HepG2 (cell line): Measurements from ENCODE around the gene PLAAT3. TPM values are rescaled to one million over a fixed set of nuclear protein-coding genes. Genes with fewer than 3 reads are reported as not detected.

Experiments used
- ATAC-seq: fragments of 200-7000 bp; cut with Tn5 transposase; 3 replicates; pipeline ENCODE4 v1.9.1; 2020; ENCODE audit warnings: mild to moderate bottlenecking, moderate library complexity
- BruUV-seq: library from RNA; stranded (reverse); fragments of 400-500 nt; replicated peaks from 2 replicates; lab custom pipeline; 2021; lab: Mats Ljungman, UMichigan
- CTCF ChIA-PET: fragments of 300-600 bp; formaldehyde crosslinking; extraction: SDS; loops from one replicate; lab custom pipeline; 2021; ENCODE audit warnings: low total read pairs, inconsistent platforms, low intra/inter-chr PET ratio; lab: Yijun Ruan, JAX
- POLR2A ChIA-PET: fragments of 350-600 bp; sonication (Branson Sonifier 250); formaldehyde crosslinking; loops from one replicate; lab custom pipeline; 2020; ENCODE audit warnings: antibody characterized with exemption, inconsistent platforms; lab: Yijun Ruan, JAX
- DNase-seq: peaks from one replicate; pipeline ENCODE4 v3.0.0-alpha.2; 2015; ENCODE audit warnings: low spot score
- FAIRE-seq: peaks from 3 replicates; lab custom pipeline; 2011; peaks lifted over from hg19 to GRCh38; lab: Jason Lieb, UNC
- H2AFZ ChIP-seq: one replicate; pipeline ENCODE4 v1.6.1; 2011; ENCODE audit warnings: low read length, inconsistent platforms
- H3K27ac ChIP-seq: fragments of 300-600 bp; 3 replicates; pipeline ENCODE4 v1.8.0; 2011; ENCODE audit warnings: mixed run types, mild to moderate bottlenecking, mixed read lengths, low read length, inconsistent platforms; ENCODE audit not compliant: insufficient read depth; ENCODE audit errors: extremely low read length
- H3K27me3 ChIP-seq, 2 experiments: fragments of 200-600 bp in 1 of 2; 2 replicates in 1 of 2; 3 replicates in 1 of 2; pipeline versions ENCODE4 v1.6.0 to v1.8.0; 2011; ENCODE audit warnings: low read length in 2 of 2, mild to moderate bottlenecking in 2 of 2, moderate library complexity in 2 of 2, inconsistent platforms in 1 of 2; ENCODE audit not compliant: insufficient read depth in 2 of 2, control insufficient read depth in 1 of 2
- H3K36me3 ChIP-seq, 2 experiments: fragments of 200-600 bp in 1 of 2; replicated peaks in 1 of 2; 2 replicates in 1 of 2; 3 replicates in 1 of 2; pipeline versions ENCODE4 v1.5.1 to v1.8.0; 2011; ENCODE audit warnings: low read length in 2 of 2, inconsistent platforms in 1 of 2; ENCODE audit not compliant: insufficient read depth in 2 of 2, control insufficient read depth in 1 of 2
- H3K4me1 ChIP-seq: 2 replicates; pipeline ENCODE4 v1.5.1; 2012; ENCODE audit warnings: low read length, inconsistent platforms; ENCODE audit not compliant: insufficient read depth
- H3K4me2 ChIP-seq: 2 replicates; pipeline ENCODE4 v1.6.0; 2011; ENCODE audit warnings: low read depth, low read length, inconsistent platforms
- H3K4me3 ChIP-seq, 3 experiments: fragments of 200-600 bp in 1 of 3; sonication (generic), shearing (Covaris generic) in 1 of 3; replicated peaks in 1 of 3; 2 replicates each; pipeline ENCODE4 v1.5.1; 2011 to 2016; ENCODE audit warnings: low read length in 3 of 3, inconsistent platforms in 2 of 3, low read depth in 2 of 3, mild to moderate bottlenecking in 2 of 3, control low read depth in 1 of 3, mixed read lengths in 1 of 3; ENCODE audit not compliant: insufficient read depth in 1 of 3
- H3K79me2 ChIP-seq: one replicate; pipeline ENCODE4 v1.6.1; 2011; ENCODE audit warnings: low read length, inconsistent platforms; ENCODE audit not compliant: insufficient read depth
- H3K9ac ChIP-seq: 2 replicates; pipeline ENCODE4 v1.6.0; 2011; ENCODE audit warnings: mild to moderate bottlenecking, low read depth, low read length, inconsistent platforms; ENCODE audit not compliant: insufficient read depth
- H3K9me3 ChIP-seq: 2 replicates; pipeline ENCODE4 v1.5.1; 2012; ENCODE audit warnings: mild to moderate bottlenecking, low read length
- H4K20me1 ChIP-seq: 2 replicates; pipeline ENCODE4 v1.6.0; 2011; ENCODE audit warnings: inconsistent platforms, mild to moderate bottlenecking, low read length, moderate library complexity; ENCODE audit not compliant: insufficient read depth
- BCL3 ChIP-seq: sonication (generic); formaldehyde crosslinking; IDR thresholded peaks from 2 replicates; pipeline ENCODE4 v1.5.1; 2020; ENCODE audit warnings: mild to moderate bottlenecking, missing genetic modification reagents, moderate library complexity
- CERS6 ChIP-seq: sonication (generic); formaldehyde crosslinking; IDR thresholded peaks from 2 replicates; pipeline ENCODE4 v1.5.0; 2020; ENCODE audit warnings: missing genetic modification reagents
- KLF16 ChIP-seq, 2 experiments: sonication (generic) in 1 of 2; formaldehyde crosslinking in 1 of 2; IDR thresholded peaks; 2 replicates each; pipeline versions ENCODE4 v1.6.1 to v1.8.0; 2016 to 2023; ENCODE audit warnings: missing genetic modification reagents in 2 of 2, missing compliant biosample characterization in 1 of 2
- PHB2 ChIP-seq: fragments of 450-650 bp; IDR thresholded peaks from 2 replicates; pipeline ENCODE4 v1.6.1; 2018; ENCODE audit not compliant: partially characterized antibody
- SMARCC2 ChIP-seq: fragments of 450-650 bp; IDR thresholded peaks from 2 replicates; pipeline ENCODE4 v1.6.1; 2017; ENCODE audit warnings: antibody characterized with exemption, mild to moderate bottlenecking
- TBX3 ChIP-seq: fragments of 450-650 bp; IDR thresholded peaks from 2 replicates; pipeline ENCODE4 v1.6.1; 2017; ENCODE audit warnings: antibody characterized with exemption, mild to moderate bottlenecking, inconsistent platforms, borderline replicate concordance
- ZKSCAN8 ChIP-seq: IDR thresholded peaks from 2 replicates; pipeline ENCODE4 v1.6.1; 2016; ENCODE audit warnings: borderline replicate concordance, missing genetic modification reagents, missing compliant biosample characterization
- ZNF564 ChIP-seq: sonication (generic); formaldehyde crosslinking; IDR thresholded peaks from 2 replicates; pipeline ENCODE4 v1.8.1; 2023; ENCODE audit warnings: mild to moderate bottlenecking, missing genetic modification reagents
- ZNF674 ChIP-seq: sonication (generic); formaldehyde crosslinking; IDR thresholded peaks from 2 replicates; pipeline ENCODE4 v1.5.0; 2020; ENCODE audit warnings: low read depth, mild to moderate bottlenecking, missing genetic modification reagents
- ZNF780A ChIP-seq: sonication (generic); formaldehyde crosslinking; IDR thresholded peaks from 2 replicates; pipeline ENCODE4 v1.8.0; 2022; ENCODE audit warnings: mild to moderate bottlenecking, missing genetic modification reagents, moderate library complexity
- WGBS: methylation state at CpG from one replicate; pipeline ENCODE4 v1.1.6; 2017; ENCODE audit warnings: low lambda C conversion rate; 5-methylcytosine and 5-hydroxymethylcytosine counted together
- in situ Hi-C: cut with HindIII; loops from 2 replicates; pipeline ENCODE4 v1.10.0; 2017; ENCODE audit warnings: low pct_unique_long_range_greater_than_20kb; ENCODE audit not compliant: extremely low pct_ligation_motif_present
- intact Hi-C: fragments of 100-400 bp; cut with micrococcal nuclease; formaldehyde crosslinking; loops from one replicate; pipeline ENCODE4 v1.10.0; 2022; ENCODE audit not compliant: unreplicated experiment
- polyA plus RNA-seq, 8 experiments: library from polyadenylated mRNA; depleted of rRNA in 3 of 8; stranded (reverse) in 7 of 8; unstranded in 1 of 8; fragments of >200 nt; fragmentation: Illumina TruSeq in 4 of 8; extraction: Trizol in 4 of 8; gene quantifications; 2 replicates each; pipeline versions ENCODE4 v1.2.1 to v1.2.3, GENCODE V29; 2011 to 2016; ENCODE audit warnings: low read depth in 4 of 8, missing spikeins in 1 of 8, mixed read lengths in 1 of 8; ENCODE audit not compliant: insufficient read depth in 1 of 8
- total RNA-seq, 5 experiments: library from RNA; depleted of rRNA; stranded (reverse); fragments of >200 nt; fragmentation: Illumina TruSeq; extraction: Trizol; gene quantifications; 2 replicates each; pipeline ENCODE4 v1.2.3, GENCODE V29; 2016; ENCODE audit warnings: low read depth in 1 of 5
- TF ChIP-seq, protein P1 (sequence below): IDR thresholded peaks from 2 replicates; pipeline ENCODE4 v1.6.1; 2016; ENCODE audit warnings: control low read depth
- TF ChIP-seq, protein P2 (sequence below): sonication (generic); formaldehyde crosslinking; IDR thresholded peaks from 2 replicates; pipeline ENCODE4 v1.5.0; 2020; ENCODE audit warnings: missing genetic modification reagents
- TF ChIP-seq, protein P3 (sequence below): sonication (generic); formaldehyde crosslinking; IDR thresholded peaks from 2 replicates; pipeline ENCODE4 v1.5.1; 2020; ENCODE audit warnings: missing genetic modification reagents, mild to moderate bottlenecking, borderline replicate concordance
- TF ChIP-seq, protein P4 (sequence below): sonication (generic); formaldehyde crosslinking; IDR thresholded peaks from 2 replicates; pipeline ENCODE4 v1.5.0; 2020; ENCODE audit warnings: missing genetic modification reagents, mild to moderate bottlenecking, borderline replicate concordance

The PLAAT3 gene
- total and polyA plus RNA-seq, 2 of the 13 experiments (the other 11 are each of a cell fraction or from before 2014, with no cell fraction given), result 9.3 to 16.4 TPM

- ChIA-PET CTCF (no interaction called here), POLR2A (no interaction called here)
- no peak overlapping the region for H3K4me3 ChIP-seq
- H3K9me3 ChIP-seq, result no peaks in the 10 kb centered on the region
- no TSS peak for BruUV-seq
- H2AFZ ChIP-seq, result no peak overlapping the region
- no peak overlapping the region for H3K9ac ChIP-seq
- H3K36me3 ChIP-seq, result no peaks in the 10 kb centered on the region
- no peak for DNase-seq
- in situ Hi-C loops, result no loop called here
- H3K4me1 ChIP-seq, result no peaks in the 10 kb centered on the region
- peaks cover 3 to 6% of the 10 kb centered on the region in 2 experiments; a peak in 3 of 5 replicates for H3K27me3 ChIP-seq
- H3K4me2 ChIP-seq, result no peak overlapping the region
- H4K20me1 ChIP-seq, result no peaks in the 10 kb centered on the region
- 0% methylated on average over 1 of the region's 1 CpG for WGBS
- H3K27ac ChIP-seq, result no peak overlapping the region
- no peaks in the 10 kb centered on the region for H3K79me2 ChIP-seq
- ATAC-seq, result no peak; the same call in 2 of the 3 replicates
- FAIRE-seq, result no peak
- intact Hi-C loops, result no loop called here
- TF ChIP-seq KLF16 (CRISPR knock-in tag; IDR thresholded peaks at IDR 0.05) (no peak), ZNF780A (CRISPR knock-in tag) (no peak), ZNF564 (CRISPR knock-in tag) (no peak), BCL3 (CRISPR knock-in tag) (no peak), CERS6 (CRISPR knock-in tag) (no peak), SMARCC2 (no peak), ZNF674 (no peak), PHB2 (no peak), TBX3 (no peak), ZKSCAN8 (CRISPR knock-in tag) (no peak)
- TF ChIP-seq, protein P1, sequence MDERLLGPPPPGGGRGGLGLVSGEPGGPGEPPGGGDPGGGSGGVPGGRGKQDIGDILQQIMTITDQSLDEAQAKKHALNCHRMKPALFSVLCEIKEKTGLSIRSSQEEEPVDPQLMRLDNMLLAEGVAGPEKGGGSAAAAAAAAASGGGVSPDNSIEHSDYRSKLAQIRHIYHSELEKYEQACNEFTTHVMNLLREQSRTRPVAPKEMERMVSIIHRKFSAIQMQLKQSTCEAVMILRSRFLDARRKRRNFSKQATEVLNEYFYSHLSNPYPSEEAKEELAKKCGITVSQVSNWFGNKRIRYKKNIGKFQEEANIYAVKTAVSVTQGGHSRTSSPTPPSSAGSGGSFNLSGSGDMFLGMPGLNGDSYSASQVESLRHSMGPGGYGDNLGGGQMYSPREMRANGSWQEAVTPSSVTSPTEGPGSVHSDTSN (CRISPR knock-in tag), result no peak
- TF ChIP-seq, protein P2, sequence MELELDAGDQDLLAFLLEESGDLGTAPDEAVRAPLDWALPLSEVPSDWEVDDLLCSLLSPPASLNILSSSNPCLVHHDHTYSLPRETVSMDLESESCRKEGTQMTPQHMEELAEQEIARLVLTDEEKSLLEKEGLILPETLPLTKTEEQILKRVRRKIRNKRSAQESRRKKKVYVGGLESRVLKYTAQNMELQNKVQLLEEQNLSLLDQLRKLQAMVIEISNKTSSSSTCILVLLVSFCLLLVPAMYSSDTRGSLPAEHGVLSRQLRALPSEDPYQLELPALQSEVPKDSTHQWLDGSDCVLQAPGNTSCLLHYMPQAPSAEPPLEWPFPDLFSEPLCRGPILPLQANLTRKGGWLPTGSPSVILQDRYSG (CRISPR knock-in tag), result no peak
- TF ChIP-seq, protein P3, sequence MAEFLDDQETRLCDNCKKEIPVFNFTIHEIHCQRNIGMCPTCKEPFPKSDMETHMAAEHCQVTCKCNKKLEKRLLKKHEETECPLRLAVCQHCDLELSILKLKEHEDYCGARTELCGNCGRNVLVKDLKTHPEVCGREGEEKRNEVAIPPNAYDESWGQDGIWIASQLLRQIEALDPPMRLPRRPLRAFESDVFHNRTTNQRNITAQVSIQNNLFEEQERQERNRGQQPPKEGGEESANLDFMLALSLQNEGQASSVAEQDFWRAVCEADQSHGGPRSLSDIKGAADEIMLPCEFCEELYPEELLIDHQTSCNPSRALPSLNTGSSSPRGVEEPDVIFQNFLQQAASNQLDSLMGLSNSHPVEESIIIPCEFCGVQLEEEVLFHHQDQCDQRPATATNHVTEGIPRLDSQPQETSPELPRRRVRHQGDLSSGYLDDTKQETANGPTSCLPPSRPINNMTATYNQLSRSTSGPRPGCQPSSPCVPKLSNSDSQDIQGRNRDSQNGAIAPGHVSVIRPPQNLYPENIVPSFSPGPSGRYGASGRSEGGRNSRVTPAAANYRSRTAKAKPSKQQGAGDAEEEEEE, result no peak
- TF ChIP-seq, protein P4, sequence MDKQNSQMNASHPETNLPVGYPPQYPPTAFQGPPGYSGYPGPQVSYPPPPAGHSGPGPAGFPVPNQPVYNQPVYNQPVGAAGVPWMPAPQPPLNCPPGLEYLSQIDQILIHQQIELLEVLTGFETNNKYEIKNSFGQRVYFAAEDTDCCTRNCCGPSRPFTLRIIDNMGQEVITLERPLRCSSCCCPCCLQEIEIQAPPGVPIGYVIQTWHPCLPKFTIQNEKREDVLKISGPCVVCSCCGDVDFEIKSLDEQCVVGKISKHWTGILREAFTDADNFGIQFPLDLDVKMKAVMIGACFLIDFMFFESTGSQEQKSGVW (CRISPR knock-in tag), result no peak
Measured at GRCh38 chr11:63547061-63547460, 67.2 kb downstream of the PLAAT3 start.
